CD4-positive, alpha-beta T cell treated with Interleukin-17A for 4 hours (primary cell): ENCODE results near the gene FBF1.
"Not testable (repeated sequence)": the region's sequence is repeated elsewhere in the genome, so short reads cannot be mapped to it uniquely, and the experiment has no call there.

ENCODE experiments used
- DNase-seq: peaks from one replicate; pipeline ENCODE4 v3.0.0-alpha.2; 2020; ENCODE audit warnings: mixed read lengths

Gene FBF1

GRCh38 chr17:75873587-75874322, 67.1 kb downstream of the FBF1 start:
- DNase-seq: no peak

- peak; percentile 74 for DNase-seq
Measured at GRCh38 chr17:75872434-75873351, 68.1 kb downstream of the FBF1 start.

GRCh38 chr17:75870228-75870627, 70.6 kb downstream of the FBF1 start:
- DNase-seq: not testable (repeated sequence)

GRCh38 chr17:75869282-75870141, 71.3 kb downstream of the FBF1 start:
- no peak for DNase-seq

GRCh38 chr17:75868730-75869281, 72.0 kb downstream of the FBF1 start:
- not testable (repeated sequence) for DNase-seq

- not testable (repeated sequence) for DNase-seq
Measured at GRCh38 chr17:75865404-75866188, 75.2 kb downstream of the FBF1 start.

- peak; percentile 29 for DNase-seq
Measured at GRCh38 chr17:75864887-75865286, 76.0 kb downstream of the FBF1 start.

GRCh38 chr17:75864448-75864871, 76.4 kb downstream of the FBF1 start:
- peak; percentile 44 for DNase-seq

GRCh38 chr17:75861927-75862317, 78.9 kb downstream of the FBF1 start:
- no peak for DNase-seq
